Astrocyte (in vitro differentiated cells and primary cell): Measurements from ENCODE around the gene MTMR11.
"Not testable (repeated sequence)": the region's sequence is repeated elsewhere in the genome, so short reads cannot be mapped to it uniquely, and the experiment has no call there.

Source experiments
- CTCF ChIP-seq: IDR thresholded peaks from 2 replicates; pipeline ENCODE4 v1.5.1; 2011; ENCODE audit warnings: low read depth, mild to moderate bottlenecking, inconsistent platforms, low read length, moderate library complexity; ENCODE audit not compliant: insufficient read depth
- EZH2 ChIP-seq: IDR thresholded peaks from 2 replicates; pipeline ENCODE4 v1.6.1; 2012; ENCODE audit warnings: mild to moderate bottlenecking, low read length, inconsistent platforms; ENCODE audit not compliant: insufficient read depth

DNA sequence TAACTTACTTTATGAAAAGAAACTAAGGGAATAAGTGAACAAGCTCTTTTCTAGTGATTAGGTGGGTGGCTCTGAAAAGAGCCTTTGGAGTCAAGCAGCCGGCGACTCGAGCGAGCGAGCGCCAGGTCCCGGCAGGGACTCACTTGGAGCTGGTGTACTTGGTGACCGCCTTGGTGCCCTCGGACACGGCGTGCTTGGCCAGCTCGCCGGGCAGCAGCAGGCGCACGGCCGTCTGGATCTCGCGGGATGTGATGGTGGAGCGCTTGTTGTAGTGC is 50.6 kb downstream of the MTMR11 start:
- TF ChIP-seq CTCF, EZH2: not testable (repeated sequence)
